ENCODE data around the gene ZNF385A. TPM values are rescaled to one million over a fixed set of nuclear protein-coding genes. Genes with fewer than 3 reads are reported as not detected.

Gene ZNF385A
- total and polyA plus RNA-seq, 2 of the 4 experiments (the other 2 are of a cell fraction) = 0.36 to 2.5 TPM

DNA sequence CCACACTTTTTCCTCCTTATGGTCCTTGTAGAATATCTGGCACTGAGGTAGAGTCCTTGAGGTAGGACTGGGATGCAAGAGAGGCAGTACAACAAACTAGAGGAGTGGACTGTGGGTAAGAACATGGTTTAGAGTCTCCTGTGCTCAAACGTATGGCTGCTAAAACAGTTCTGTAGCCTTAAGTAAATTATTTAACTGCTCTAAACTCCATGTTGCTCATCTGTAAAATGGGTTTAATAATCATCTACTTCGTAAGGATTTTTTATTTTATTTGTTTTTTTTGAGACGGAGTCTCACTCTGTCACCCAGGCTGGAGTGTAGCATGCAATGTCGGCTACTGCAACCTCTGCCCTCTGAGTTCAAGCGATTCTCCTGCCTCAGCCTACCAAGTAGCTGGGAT lies 63.2 kb downstream of the ZNF385A start (continued):
- TF ChIP-seq, protein P1, sequence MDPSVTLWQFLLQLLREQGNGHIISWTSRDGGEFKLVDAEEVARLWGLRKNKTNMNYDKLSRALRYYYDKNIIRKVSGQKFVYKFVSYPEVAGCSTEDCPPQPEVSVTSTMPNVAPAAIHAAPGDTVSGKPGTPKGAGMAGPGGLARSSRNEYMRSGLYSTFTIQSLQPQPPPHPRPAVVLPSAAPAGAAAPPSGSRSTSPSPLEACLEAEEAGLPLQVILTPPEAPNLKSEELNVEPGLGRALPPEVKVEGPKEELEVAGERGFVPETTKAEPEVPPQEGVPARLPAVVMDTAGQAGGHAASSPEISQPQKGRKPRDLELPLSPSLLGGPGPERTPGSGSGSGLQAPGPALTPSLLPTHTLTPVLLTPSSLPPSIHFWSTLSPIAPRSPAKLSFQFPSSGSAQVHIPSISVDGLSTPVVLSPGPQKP (IDR thresholded peaks at IDR 0.05; ENCODE audit: borderline replicate concordance, low read depth, low read length) = no peak
- no peak for TF ChIP-seq MAZ (IDR thresholded peaks at IDR 0.05; ENCODE audit: borderline replicate concordance, low read depth, low read length)
- no peak for TF ChIP-seq SMC3 (IDR thresholded peaks at IDR 0.05; ENCODE audit: low read depth, low read length)
- TF ChIP-seq MAFK (IDR thresholded peaks at IDR 0.05; ENCODE audit: low read depth, low read length) = no peak
- no peak for TF ChIP-seq RCOR1 (IDR thresholded peaks at IDR 0.05; ENCODE audit: insufficient replicate concordance, low read length)
- TF ChIP-seq MXI1 (IDR thresholded peaks at IDR 0.05; ENCODE audit: borderline replicate concordance, low read depth, low read length) = no peak
- no peak for TF ChIP-seq POLR2A (IDR thresholded peaks at IDR 0.05; ENCODE audit: low read depth, low read length)
- no peak for TF ChIP-seq NFE2L2 (IDR thresholded peaks at IDR 0.05; ENCODE audit: low read depth, low read length)

Small RNAs within 50 kb of the gene (microRNA-seq; reads per million reads assigned to microRNA genes)
- gene MIR148B (ENCODE audit: insufficient read depth in 1 of 2, insufficient read length in 1 of 2, unreplicated experiment in 1 of 2) (409 to 6,689 reads per million in 2 experiments), gene RN7SL744P (ENCODE audit: insufficient read depth, insufficient read length) (not detected)

Small RNAs within 50 kb of the gene (small RNA-seq; reads per million reads assigned to genes)
- gene MIR148B (13.3 to 10,907 (median 1,672) reads per million in 5 experiments), gene RN7SL744P (0 reads per million in 5 experiments)

Other genes with a start within 250 kb of the ZNF385A start
- 25.8 and 45.2 TPM in 2 replicates for gene SMUG1, start 195.7 kb downstream of the ZNF385A start, total RNA-seq (2012; rRNA removed)
- 36.3 and 37.3 TPM in 2 replicates for gene SMUG1, start 195.7 kb downstream of the ZNF385A start, polyA plus RNA-seq (2012; rRNA removed)
- 40.9 and 66.9 TPM in 2 replicates for gene CBX5, start 104.6 kb downstream of the ZNF385A start, total RNA-seq (2012; rRNA removed)
- 15.3 and 18.0 TPM in 2 replicates for gene CBX5, start 104.6 kb downstream of the ZNF385A start, polyA plus RNA-seq (2012; rRNA removed)
- gene HNRNPA1, start 104.0 kb downstream of the ZNF385A start, total RNA-seq (2012; rRNA removed) = 1,291 and 1,409 TPM in 2 replicates
- gene HNRNPA1, start 104.0 kb downstream of the ZNF385A start, polyA plus RNA-seq (2012; rRNA removed) = 631 and 747 TPM in 2 replicates
- gene NFE2, start 83.7 kb downstream of the ZNF385A start, total RNA-seq (2012; rRNA removed) = 0.18 and 0.28 TPM in 2 replicates
- 0.17 and 0.32 TPM in 2 replicates for gene NFE2, start 83.7 kb downstream of the ZNF385A start, polyA plus RNA-seq (2012; rRNA removed)
- 262 and 382 TPM in 2 replicates for gene COPZ1, start 59.6 kb downstream of the ZNF385A start, total RNA-seq (2012; rRNA removed)
- 157 and 187 TPM in 2 replicates for gene COPZ1, start 59.6 kb downstream of the ZNF385A start, polyA plus RNA-seq (2012; rRNA removed)
- gene GPR84, start 20.2 kb downstream of the ZNF385A start, total RNA-seq (2012; rRNA removed) = not detected in 2 replicates
- gene GPR84, start 20.2 kb downstream of the ZNF385A start, polyA plus RNA-seq (2012; rRNA removed) = not detected in 2 replicates
- 144 and 159 TPM in 2 replicates for gene ITGA5, start 34.5 kb upstream of the ZNF385A start, total RNA-seq (2012; rRNA removed)
- gene ITGA5, start 34.5 kb upstream of the ZNF385A start, polyA plus RNA-seq (2012; rRNA removed) = 254 and 259 TPM in 2 replicates
- not detected in 2 replicates for gene GTSF1, start 88.9 kb upstream of the ZNF385A start, total RNA-seq (2012; rRNA removed)
- not detected in 2 replicates for gene GTSF1, start 88.9 kb upstream of the ZNF385A start, polyA plus RNA-seq (2012; rRNA removed)
- not detected in 2 replicates for gene NCKAP1L, start 113.0 kb upstream of the ZNF385A start, total RNA-seq (2012; rRNA removed)
- gene NCKAP1L, start 113.0 kb upstream of the ZNF385A start, polyA plus RNA-seq (2012; rRNA removed) = not detected in 2 replicates
- not detected in 2 replicates for gene PDE1B, start 164.9 kb upstream of the ZNF385A start, total RNA-seq (2012; rRNA removed)
- not detected in 2 replicates for gene PDE1B, start 164.9 kb upstream of the ZNF385A start, polyA plus RNA-seq (2012; rRNA removed)
- not detected in 2 replicates for gene PPP1R1A, start 203.9 kb upstream of the ZNF385A start, total RNA-seq (2012; rRNA removed)
- gene PPP1R1A, start 203.9 kb upstream of the ZNF385A start, polyA plus RNA-seq (2012; rRNA removed) = not detected in 2 replicates